ENCODE results near the gene LRRC75A.
"Not testable (repeated sequence)": the region's sequence is repeated elsewhere in the genome, so short reads cannot be mapped to it uniquely, and the experiment has no call there.

GRCh38 chr17:16403847-16404246, 88.1 kb downstream of the LRRC75A start:
- TF ChIP-seq CTCF (IDR thresholded peaks at IDR 0.05; ENCODE audit: low read depth, low read length, missing input control); YY1 (IDR thresholded peaks at IDR 0.05); TAF1 (conservative IDR thresholded peaks at IDR 0.05); MAX (IDR thresholded peaks at IDR 0.05); RAD21 (IDR thresholded peaks at IDR 0.05); RXRA (IDR thresholded peaks at IDR 0.05); JUND (IDR thresholded peaks at IDR 0.05); FOXA1 (IDR thresholded peaks at IDR 0.05); ZBTB33 (IDR thresholded peaks at IDR 0.05); SP1 (IDR thresholded peaks at IDR 0.05); GABPA (IDR thresholded peaks at IDR 0.05 in 1 of 2, conservative IDR thresholded peaks at IDR 0.05 in 1 of 2): not testable (repeated sequence)
